NB4 (cell line): ENCODE data around the gene CFAP46.

ENCODE experiments used
- CTCF ChIP-seq: IDR thresholded peaks from one replicate; pipeline ENCODE4 v1.5.1; 2012; ENCODE audit warnings: low read depth, low read length
- MYC ChIP-seq: IDR thresholded peaks from 2 replicates; pipeline ENCODE4 v1.6.1; 2011; ENCODE audit warnings: low read depth, low read length
- POLR2A ChIP-seq: IDR thresholded peaks from 2 replicates; pipeline ENCODE4 v1.6.1; 2011; ENCODE audit warnings: mild to moderate bottlenecking; ENCODE audit not compliant: insufficient read length; ENCODE audit errors: extremely low read depth

GRCh38 chr10:132943791-132944404, 1.5 kb upstream of the CFAP46 start:
- TF ChIP-seq POLR2A (no peak), CTCF (no peak), MYC (no peak)
